ENCODE measurements around the gene HLCS.

DNA sequence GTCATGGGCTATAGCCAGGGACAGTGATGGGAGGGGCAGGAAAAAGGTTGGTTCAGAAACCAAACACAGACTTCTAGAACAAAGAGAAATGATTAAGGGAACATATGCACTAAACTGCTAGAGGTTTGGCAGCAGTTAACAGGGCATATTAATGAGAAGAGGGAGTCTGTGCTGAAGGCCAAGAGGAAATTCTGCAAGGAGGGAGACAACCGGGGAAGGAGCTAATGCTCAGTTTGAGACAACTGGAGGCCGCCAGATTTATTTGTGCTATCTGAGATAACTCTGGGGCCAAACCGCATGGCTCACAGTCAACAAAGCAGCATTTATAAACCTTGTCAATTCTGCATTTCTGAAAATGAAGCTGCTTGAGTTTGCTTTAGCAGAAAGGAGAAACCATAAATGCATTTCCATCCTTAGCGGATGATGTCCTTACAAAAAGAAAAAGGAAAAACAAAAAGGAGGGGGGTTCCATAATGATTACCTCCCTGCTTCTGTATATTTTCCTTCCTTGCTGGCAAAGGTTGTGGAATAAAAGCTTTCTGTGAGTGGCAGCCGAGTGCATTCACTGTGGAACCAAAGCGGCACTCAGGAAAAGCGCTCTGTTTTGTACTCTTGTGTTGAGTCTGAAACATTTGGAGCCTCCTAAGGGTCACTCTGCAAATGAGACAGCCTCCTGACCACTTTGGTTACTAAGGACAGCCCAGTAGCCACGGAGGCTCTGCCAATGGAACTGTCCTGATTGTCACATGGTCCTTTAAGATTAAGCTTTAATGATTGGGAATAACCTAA lies 197.2 kb downstream of the HLCS start:
- no peak for TF ChIP-seq EZH2phosphoT487 (IDR thresholded peaks at IDR 0.05; ENCODE audit: low read depth)
- TF ChIP-seq, protein P1, sequence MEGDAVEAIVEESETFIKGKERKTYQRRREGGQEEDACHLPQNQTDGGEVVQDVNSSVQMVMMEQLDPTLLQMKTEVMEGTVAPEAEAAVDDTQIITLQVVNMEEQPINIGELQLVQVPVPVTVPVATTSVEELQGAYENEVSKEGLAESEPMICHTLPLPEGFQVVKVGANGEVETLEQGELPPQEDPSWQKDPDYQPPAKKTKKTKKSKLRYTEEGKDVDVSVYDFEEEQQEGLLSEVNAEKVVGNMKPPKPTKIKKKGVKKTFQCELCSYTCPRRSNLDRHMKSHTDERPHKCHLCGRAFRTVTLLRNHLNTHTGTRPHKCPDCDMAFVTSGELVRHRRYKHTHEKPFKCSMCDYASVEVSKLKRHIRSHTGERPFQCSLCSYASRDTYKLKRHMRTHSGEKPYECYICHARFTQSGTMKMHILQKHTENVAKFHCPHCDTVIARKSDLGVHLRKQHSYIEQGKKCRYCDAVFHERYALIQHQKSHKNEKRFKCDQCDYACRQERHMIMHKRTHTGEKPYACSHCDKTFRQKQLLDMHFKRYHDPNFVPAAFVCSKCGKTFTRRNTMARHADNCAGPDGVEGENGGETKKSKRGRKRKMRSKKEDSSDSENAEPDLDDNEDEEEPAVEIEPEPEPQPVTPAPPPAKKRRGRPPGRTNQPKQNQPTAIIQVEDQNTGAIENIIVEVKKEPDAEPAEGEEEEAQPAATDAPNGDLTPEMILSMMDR (IDR thresholded peaks at IDR 0.05; ENCODE audit: low read depth, low read length) = no peak

All from OCI-LY3 (cell line).